ENCODE measurements around the gene PRXL2B.

PRXL2B gene

GRCh38 chr1:2601721-2602303 is 15.2 kb downstream of the PRXL2B start:
- no peak for DNase-seq

DNA sequence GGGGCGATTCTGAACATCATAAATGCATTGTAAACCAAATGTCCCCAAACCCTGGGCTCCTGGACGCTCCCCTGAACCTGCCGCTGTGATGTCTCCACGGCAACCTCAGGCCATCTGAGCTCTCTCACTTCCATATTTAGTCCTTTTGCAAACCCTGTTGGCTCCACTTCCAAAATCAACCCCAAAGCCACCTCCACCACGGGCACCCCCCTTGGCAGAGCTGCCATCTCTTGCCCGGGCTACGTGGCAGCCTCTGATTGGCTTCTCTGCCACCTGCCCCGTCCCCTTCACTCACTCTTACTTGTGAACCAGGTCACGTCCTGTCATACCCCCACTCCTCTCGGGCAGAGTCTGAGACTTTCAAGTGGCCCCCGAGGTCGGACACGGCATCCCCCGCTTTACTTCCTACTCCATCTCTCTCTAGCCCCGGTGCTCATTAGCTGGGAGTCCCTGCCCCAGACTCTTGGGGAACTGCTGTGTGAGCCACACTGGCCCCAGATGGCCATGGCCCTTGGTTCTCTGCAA is 15.8 kb downstream of the PRXL2B start:
- DNase-seq, result no peak

GRCh38 chr1:2602866-2603520 is 16.4 kb downstream of the PRXL2B start:
- DNase-seq, result no peak

- DNase-seq, result no peak
Observed at GRCh38 chr1:2603521-2604155, 17.1 kb downstream of the PRXL2B start.

GRCh38 chr1:2604156-2604843 is 17.7 kb downstream of the PRXL2B start:
- DNase-seq, result no peak

- no peak for DNase-seq
Observed at GRCh38 chr1:2604844-2605508, 18.4 kb downstream of the PRXL2B start.

- no peak for DNase-seq
Observed at GRCh38 chr1:2605509-2606395, 19.2 kb downstream of the PRXL2B start.

- DNase-seq, result no peak
Observed at GRCh38 chr1:2606396-2606880, 19.9 kb downstream of the PRXL2B start.

DNA sequence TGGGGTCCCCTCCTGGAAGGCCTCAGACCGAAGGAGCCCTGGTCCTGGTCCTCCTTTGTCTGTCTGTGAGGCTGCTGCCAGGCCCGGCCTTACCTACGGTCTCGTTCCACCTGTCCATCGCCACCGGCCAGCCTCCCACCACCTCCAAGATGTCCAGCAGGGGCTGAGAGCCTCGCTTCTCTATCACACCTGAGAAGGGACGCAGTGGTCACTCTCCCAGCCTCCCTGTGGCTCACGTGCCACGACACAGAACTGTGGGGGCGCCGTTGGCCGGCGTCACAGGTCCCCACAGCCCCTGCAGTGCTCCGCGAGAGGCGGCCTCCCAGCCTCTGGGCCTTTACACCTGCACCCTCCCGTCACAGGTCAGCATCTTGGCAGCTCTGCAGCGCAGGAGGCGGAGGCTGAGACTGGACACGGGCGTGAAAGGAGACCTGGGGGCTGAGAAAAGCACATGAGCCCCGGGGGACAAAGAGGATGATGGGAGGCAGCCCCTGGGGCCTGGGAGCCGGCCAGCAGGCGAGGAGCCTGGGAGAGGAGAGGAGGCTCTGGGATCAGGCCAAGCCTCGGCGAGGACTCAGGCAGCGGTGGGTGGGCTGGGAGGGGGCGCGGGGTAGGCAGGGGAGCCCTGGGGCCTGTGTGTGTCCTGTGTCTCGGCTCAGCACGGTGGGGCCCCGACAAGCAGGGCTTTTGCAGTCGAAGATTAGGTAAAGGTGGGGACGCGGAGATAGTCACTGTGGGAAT is 20.5 kb downstream of the PRXL2B start:
- no peak for DNase-seq

- DNase-seq, result no peak
Observed at GRCh38 chr1:2607641-2608091, 21.1 kb downstream of the PRXL2B start.

DNA sequence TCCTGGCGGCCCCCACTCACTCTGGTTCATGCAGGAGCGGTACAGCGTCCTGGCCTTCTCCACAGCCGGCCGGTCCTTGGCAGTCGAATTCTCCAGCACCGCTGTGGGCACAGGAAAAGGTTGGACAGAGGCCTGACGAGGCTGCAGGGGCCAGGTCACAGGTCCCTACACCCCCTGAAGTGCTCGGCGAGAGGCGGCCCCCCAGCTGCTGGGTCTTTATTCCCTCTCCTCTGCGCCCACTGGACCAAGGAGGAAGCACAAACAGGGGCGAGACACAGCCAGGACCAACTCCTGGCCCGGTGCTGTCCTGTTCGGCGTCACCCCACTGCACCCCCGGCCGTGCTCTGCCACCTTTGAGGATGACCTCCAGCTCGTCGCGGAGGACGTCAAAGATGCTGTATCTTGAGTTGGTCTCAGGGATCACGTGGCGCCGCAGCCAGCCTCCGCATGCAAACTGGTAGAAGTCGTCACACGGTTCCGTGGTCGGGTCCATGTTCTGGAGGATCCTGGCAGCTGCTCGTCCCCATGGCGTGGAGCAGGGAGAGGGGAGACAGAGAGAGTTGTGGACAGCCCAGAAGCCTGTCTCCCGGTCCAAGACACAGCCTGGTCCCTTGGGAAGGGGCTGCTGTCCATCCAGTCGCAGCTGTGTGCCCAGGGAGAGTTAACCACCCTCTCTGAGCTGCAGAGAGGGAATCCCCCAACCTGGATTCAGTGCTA is 22.9 kb downstream of the PRXL2B start:
- DNase-seq, result no peak

DNA sequence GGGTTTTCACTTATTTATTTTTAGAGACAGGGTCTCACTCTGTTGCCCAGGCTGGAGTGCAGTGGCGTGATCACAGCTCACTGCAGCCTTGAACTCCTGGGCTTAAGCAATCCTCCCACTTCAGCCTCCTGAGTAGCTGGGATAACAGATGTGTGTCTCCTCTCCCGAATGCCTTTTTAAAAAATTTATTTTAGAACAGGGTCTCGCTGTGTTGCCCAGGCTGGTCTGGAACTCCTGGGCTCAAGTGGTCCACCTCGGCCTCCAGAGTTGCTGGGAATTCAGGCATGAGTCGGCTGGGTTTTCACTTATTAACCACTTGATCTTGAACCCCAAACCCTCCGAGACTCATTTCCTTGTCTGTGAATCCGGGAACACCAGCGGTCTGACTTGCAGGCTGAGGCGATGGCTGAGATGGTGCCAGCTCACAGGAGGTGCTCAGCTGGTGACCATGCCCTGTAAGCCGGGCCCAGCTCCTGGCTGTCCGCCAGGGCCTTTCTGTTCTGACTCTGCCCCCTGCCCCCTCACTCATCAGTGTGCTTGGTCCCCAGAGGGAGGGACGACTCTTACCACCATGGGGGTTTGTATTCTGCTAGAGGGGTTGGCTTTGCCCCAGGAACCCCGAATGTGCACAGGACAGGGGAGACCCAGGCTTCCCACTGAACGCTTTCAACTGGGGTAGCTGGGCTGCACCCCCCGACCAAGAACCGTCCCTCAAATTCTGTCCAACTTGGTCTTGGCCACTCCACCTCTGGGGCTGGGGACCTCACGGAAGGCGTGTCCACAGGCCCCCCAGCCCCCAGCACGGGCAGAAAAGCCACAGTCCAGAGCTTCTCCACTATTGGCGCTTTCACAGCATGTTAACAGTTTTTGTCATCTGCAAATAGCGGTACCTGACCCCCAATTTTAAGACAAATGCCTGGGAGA is 23.7 kb downstream of the PRXL2B start:
- DNase-seq, result no peak

GRCh38 chr1:2611031-2611501 is 24.5 kb downstream of the PRXL2B start:
- peak; percentile 12 for DNase-seq

DNA sequence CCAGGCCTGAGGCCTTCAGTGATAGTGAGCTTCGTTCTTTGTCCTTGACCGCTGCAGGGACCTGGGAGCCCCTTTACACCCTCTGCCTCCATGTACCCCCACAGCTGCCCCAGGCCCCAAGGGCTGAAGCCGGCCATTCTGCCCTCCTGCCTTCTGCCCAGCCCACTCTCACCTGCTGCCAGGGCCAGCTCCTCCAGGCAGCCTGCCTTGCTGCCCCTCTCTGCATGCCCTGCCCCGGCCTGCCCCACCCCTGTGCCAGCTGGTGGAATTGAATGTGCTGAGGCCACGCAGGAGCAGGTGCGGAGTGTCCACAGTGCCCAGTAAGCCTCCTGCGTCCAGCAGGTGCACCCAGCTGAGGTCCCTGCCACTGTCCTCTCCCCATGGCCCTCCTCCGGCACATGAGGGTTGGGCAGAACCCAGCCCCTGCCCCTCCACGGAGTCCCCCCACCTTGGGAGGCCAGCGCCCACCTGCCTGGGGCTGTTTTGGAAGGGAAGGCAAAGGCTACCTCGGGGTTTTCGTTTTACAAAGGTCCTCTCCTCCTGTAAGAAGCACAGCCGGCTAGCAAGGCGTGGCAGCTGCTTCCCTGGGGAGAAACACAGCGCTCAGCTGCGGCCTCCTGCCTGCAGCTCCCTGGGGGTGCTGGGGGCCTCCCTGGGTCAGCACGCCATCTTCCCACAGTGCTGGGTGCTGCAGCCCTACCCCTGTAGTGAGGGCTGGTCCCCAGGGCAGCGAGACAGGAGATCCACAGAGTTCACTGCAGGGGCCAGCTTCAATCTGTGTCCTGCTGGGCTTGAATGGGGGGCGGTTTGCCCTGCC is 25.3 kb downstream of the PRXL2B start:
- no peak for DNase-seq

- no peak for DNase-seq
Observed at GRCh38 chr1:2612591-2613365, 26.2 kb downstream of the PRXL2B start.

DNA sequence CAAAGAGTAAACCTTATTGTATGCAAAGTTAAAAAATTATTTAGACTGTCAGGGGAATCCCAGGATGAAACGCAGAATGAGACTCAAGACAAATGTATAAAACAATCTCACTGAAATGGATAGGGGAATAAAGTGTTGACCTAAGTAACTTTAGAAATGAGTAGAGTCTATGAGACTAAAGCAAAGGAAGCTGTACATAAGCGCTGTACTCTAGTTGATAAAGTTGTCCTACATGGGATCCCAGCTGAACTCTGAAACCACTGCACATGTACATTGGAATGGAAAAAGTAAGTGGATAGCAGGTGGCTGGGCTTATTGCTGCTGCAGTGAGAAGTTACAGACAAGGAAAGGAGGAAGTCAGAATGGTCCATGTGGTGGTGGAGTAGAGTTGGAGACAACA is 27.6 kb downstream of the PRXL2B start:
- DNase-seq, result no peak

DNA sequence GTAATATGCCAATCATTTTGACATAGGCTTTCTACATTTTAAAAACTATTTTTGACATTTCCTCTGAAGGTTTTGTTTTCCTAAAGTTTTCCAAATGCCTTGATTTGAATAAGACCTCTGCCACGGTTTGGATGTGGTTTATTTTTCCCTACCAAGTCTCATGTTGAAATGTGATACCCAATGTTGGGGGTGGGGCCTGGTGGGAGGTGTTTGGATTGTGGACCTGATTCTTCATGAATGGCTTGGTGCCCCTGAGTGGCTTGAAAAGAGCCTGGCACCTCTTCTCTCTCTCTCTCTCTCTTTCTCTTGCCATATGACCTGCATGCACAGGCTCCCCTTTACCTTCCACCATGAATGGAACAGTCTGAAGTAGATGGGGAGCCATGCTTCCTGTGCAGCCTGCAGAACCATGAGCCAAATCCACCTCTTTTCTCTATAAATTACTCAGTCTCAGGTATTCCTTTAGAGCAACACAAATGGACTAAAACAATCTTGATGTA is 31.4 kb downstream of the PRXL2B start:
- no peak for DNase-seq

All from DMS53 (cell line).